Subcutaneous abdominal adipose tissue (tissue), 5 donors: ENCODE measurements around the gene HAPLN1.

Experiments used
- H3K27ac ChIP-seq: one replicate; pipeline ENCODE4 v1.7.0; 2013; ENCODE audit warnings: low read depth, mild to moderate bottlenecking, inconsistent platforms, low read length, moderate library complexity
- H3K27me3 ChIP-seq, 5 donors: one replicate each; pipeline ENCODE4 v1.7.0; 2013; ENCODE audit warnings: low read length in 5 of 5, inconsistent platforms in 1 of 5; ENCODE audit not compliant: control insufficient read depth in 5 of 5, insufficient read depth in 4 of 5
- H3K36me3 ChIP-seq, 5 donors: one replicate each; pipeline ENCODE4 v1.7.0; 2013; ENCODE audit warnings: low read length in 5 of 5; ENCODE audit not compliant: control insufficient read depth in 5 of 5, insufficient read depth in 5 of 5
- H3K4me1 ChIP-seq, 5 donors: one replicate each; pipeline ENCODE4 v1.7.0; 2013; ENCODE audit warnings: low read length in 5 of 5, mild to moderate bottlenecking in 3 of 5, moderate library complexity in 1 of 5; ENCODE audit not compliant: control insufficient read depth in 5 of 5, insufficient read depth in 5 of 5
- H3K4me3 ChIP-seq, 5 donors: one replicate each; pipeline ENCODE4 v1.7.0; 2013; ENCODE audit warnings: low read length in 5 of 5, low read depth in 1 of 5
- H3K9ac ChIP-seq, 5 donors: one replicate each; pipeline ENCODE4 v1.7.0; 2013; ENCODE audit warnings: low read length in 5 of 5, mild to moderate bottlenecking in 4 of 5, moderate library complexity in 3 of 5
- H3K9me3 ChIP-seq, 5 donors: one replicate each; pipeline ENCODE4 v1.7.0; 2013; ENCODE audit warnings: low read length in 5 of 5; ENCODE audit not compliant: control insufficient read depth in 5 of 5
- donor health status: healthy.
- donor health status: healthy.
- donor health status: healthy.
- donor health status: healthy.
- donor health status: healthy.

The HAPLN1 gene

DNA sequence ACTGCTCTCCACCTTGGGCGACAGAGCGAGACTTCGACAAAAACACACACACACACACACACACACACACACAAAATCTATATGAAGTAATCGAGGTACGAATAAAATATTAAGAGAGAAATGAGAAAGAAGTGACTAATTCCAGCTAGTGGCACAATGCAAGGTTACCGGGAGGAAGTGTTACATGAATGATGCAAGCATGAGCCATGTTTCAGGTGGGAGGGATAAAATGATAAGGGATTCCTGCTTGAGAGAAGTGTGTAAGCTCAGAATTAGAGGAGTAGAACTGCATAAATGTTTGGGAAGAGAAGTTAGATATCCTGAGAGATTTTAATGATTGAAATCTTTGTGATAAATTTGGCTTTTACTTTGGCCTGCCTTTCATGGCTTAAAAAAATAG lies 18.8 kb downstream of the HAPLN1 start:
- Histone ChIP-seq H3K27me3 (peaks cover 0 to 2% (median 0%) of the 10 kb centered on the region in 5 donors), H3K4me1 (no peaks in the 10 kb centered on the region), H3K4me3 (no peak overlapping the region), H3K27ac (no peak overlapping the region), H3K9me3 (peaks cover 0 to 5% (median 3%) of the 10 kb centered on the region in 5 donors), H3K36me3 (no peaks in the 10 kb centered on the region), H3K9ac (no peak overlapping the region)

- H3K27ac ChIP-seq: no peak overlapping the region
- H3K4me1 ChIP-seq: no peaks in the 10 kb centered on the region
- no peaks in the 10 kb centered on the region for H3K36me3 ChIP-seq
- H3K9ac ChIP-seq: no peak overlapping the region
- no peaks in the 10 kb centered on the region for H3K27me3 ChIP-seq
- no peak overlapping the region for H3K4me3 ChIP-seq
- H3K9me3 ChIP-seq: no peaks in the 10 kb centered on the region
Measured at GRCh38 chr5:83689881-83690280, 30.8 kb downstream of the HAPLN1 start.

DNA sequence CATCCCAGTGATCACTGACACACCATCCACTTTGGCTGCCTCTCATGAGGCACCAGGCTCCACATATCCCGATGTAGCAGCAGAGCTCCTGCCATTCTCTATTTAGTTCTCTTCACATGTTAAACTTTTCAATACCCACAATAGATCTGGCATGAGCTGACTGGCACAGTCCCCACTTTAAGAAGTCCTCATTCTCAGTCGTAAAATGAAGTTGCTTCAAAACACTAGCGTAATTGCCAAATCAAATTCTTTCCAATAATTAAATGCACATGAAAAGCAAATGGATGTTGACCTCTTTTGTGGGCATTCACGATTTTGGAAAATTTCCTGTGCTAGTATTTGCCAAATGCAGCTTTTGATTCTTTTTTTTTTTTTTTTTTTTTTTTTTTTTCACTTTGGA lies 32.4 kb downstream of the HAPLN1 start:
- H3K27ac ChIP-seq: no peak overlapping the region
- H3K27me3 ChIP-seq: no peaks in the 10 kb centered on the region
- no peaks in the 10 kb centered on the region for H3K4me1 ChIP-seq
- no peaks in the 10 kb centered on the region for H3K9me3 ChIP-seq
- no peak overlapping the region for H3K4me3 ChIP-seq
- H3K9ac ChIP-seq: no peak overlapping the region
- no peaks in the 10 kb centered on the region for H3K36me3 ChIP-seq

GRCh38 chr5:83687124-83687619 lies 33.5 kb downstream of the HAPLN1 start:
- Histone ChIP-seq H3K4me1 (no peaks in the 10 kb centered on the region), H3K36me3 (no peaks in the 10 kb centered on the region), H3K9ac (no peak overlapping the region), H3K27ac (no peak overlapping the region), H3K4me3 (no peak overlapping the region), H3K27me3 (no peaks in the 10 kb centered on the region), H3K9me3 (no peaks in the 10 kb centered on the region)

GRCh38 chr5:83686251-83686650 lies 34.4 kb downstream of the HAPLN1 start:
- H3K27ac ChIP-seq: no peak overlapping the region
- no peaks in the 10 kb centered on the region for H3K4me1 ChIP-seq
- no peak overlapping the region for H3K9ac ChIP-seq
- H3K36me3 ChIP-seq: no peaks in the 10 kb centered on the region
- no peak overlapping the region for H3K4me3 ChIP-seq
- H3K9me3 ChIP-seq: no peaks in the 10 kb centered on the region
- H3K27me3 ChIP-seq: no peaks in the 10 kb centered on the region

DNA sequence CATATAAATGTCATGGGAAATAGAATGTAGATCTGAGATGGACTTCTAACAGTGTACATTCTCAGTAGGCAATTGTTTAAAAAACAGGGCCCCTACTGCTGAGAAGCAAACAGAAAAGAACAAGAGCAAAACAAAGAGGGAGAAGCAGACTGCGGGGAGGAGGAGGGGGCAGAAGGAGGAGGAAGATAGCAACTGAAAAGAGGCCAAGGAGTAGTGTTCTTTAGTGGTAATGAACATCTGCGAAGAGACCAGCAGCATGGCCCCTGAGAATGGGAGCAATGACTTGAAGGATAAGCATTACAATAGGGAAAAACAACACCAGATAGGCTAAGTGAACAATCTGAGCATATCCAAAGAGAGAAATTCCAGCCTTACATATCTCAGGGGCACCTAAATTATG lies 36.8 kb downstream of the HAPLN1 start:
- H3K27ac ChIP-seq: no peak overlapping the region
- H3K9ac ChIP-seq: no peak overlapping the region

DNA sequence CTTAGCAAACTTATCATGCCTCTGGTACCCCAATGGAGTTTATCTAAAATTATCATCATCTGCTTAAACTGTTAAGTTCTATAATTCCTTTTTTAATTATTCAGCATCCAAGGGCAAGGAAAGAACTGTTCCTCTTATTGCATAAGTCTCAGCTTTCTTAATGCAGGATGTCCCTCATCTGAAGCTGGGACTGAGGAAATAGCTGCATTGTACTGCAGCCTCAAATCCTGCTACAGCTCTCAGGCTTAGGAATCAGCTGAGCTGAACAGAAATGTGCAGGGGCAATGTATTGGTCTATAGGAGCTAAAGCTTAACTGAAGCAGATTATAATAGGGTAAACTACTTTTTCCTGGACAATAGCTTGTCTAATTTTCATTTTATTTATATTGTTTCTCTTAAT lies 48.0 kb downstream of the HAPLN1 start:
- Histone ChIP-seq H3K27me3 (no peaks in the 10 kb centered on the region), H3K27ac (no peak overlapping the region), H3K9ac (no peak overlapping the region), H3K9me3 (peaks cover 0 to 3% (median 0%) of the 10 kb centered on the region in 5 donors), H3K36me3 (no peaks in the 10 kb centered on the region), H3K4me3 (no peak overlapping the region), H3K4me1 (no peaks in the 10 kb centered on the region)

More for the DNA sequence above, 36.8 kb downstream of the HAPLN1 start:
- H3K36me3 ChIP-seq: no peaks in the 10 kb centered on the region
- no peak overlapping the region for H3K4me3 ChIP-seq
- no peaks in the 10 kb centered on the region for H3K4me1 ChIP-seq
- no peaks in the 10 kb centered on the region for H3K27me3 ChIP-seq
- no peaks in the 10 kb centered on the region for H3K9me3 ChIP-seq

- Histone ChIP-seq H3K9me3 (peaks cover 0 to 3% (median 0%) of the 10 kb centered on the region in 5 donors), H3K4me3 (no peak overlapping the region), H3K9ac (no peak overlapping the region), H3K27me3 (no peaks in the 10 kb centered on the region), H3K4me1 (no peaks in the 10 kb centered on the region), H3K27ac (no peak overlapping the region), H3K36me3 (no peaks in the 10 kb centered on the region)
Measured at GRCh38 chr5:83672158-83672557, 48.5 kb downstream of the HAPLN1 start.

DNA sequence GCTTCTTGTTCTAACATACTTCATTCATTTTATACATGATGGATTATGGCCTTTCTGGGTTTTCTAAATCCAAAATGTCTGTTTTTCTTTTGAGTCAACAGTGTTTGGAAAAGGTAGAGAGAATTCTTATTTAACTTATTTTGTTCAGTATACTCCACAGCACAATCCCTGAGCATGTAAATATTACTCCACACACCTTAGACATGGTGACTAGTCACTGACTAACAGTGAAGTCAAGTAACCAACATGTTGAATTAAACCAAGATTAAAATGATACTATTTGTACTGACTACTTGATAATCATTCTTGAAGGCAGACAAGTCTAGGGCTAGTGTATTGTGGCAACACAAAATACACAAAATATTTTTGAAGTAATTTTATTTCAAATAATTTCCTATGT lies 55.0 kb downstream of the HAPLN1 start:
- Histone ChIP-seq H3K27me3 (no peaks in the 10 kb centered on the region), H3K4me1 (no peaks in the 10 kb centered on the region), H3K27ac (no peak overlapping the region), H3K9ac (no peak overlapping the region), H3K9me3 (no peaks in the 10 kb centered on the region), H3K36me3 (no peaks in the 10 kb centered on the region), H3K4me3 (no peak overlapping the region)

DNA sequence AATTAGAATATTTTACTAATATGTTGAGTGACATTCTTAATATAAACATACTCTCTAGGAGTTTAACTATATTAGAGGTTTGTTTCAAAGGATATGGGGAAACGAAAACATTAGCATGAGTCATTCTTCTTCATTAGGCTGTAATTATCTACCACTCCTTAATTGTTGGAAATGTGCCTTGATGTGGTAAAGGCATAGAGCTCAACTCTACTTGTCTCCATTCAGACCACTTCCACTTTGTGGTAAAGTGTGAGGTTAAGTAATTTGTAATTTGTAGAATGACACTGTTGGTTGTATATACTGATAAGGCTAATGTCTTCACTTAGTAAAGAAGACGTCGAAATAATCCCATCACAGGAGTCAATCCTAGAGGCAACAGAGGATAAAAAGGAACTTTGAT lies 58.1 kb downstream of the HAPLN1 start:
- no peak overlapping the region for H3K4me3 ChIP-seq
- H3K4me1 ChIP-seq: no peaks in the 10 kb centered on the region
- no peak overlapping the region for H3K9ac ChIP-seq
- H3K36me3 ChIP-seq: no peaks in the 10 kb centered on the region
- H3K9me3 ChIP-seq: no peaks in the 10 kb centered on the region
- H3K27ac ChIP-seq: no peak overlapping the region
- no peaks in the 10 kb centered on the region for H3K27me3 ChIP-seq
